ENCODE measurements around the gene PAMR1.

The PAMR1 gene

DNA sequence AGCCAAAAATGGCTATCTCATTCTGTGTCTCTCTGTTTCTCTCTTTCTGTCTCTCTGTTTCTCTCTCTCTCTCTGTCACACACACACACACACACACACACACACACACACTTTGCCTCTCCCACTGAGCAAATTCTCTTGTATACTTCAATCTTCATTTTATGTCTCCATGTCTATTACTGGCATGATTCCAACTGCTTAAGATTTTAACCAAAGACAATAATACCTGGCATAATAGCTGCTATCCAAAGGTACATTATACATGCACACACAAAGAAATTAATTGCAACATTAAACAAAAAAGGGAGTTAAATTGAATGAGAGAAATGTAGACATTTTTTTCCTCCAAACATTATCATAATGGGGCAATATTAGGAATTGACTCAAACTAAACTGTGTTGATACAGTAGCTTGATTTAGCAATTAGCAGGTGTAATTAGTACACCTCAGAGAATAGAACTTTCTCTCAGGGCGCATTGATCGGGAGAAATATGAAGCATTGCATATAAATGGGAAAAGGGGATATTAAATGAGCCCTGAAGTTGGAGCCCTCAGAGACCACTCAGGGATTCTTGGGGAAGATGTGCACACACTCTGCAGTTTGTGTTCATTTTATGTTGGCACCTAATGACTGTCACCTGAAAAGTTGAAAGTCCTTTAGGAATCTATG, 88.7 kb downstream of the PAMR1 start:
- DNase-seq (ENCODE audit: low spot score): no peak

DNA sequence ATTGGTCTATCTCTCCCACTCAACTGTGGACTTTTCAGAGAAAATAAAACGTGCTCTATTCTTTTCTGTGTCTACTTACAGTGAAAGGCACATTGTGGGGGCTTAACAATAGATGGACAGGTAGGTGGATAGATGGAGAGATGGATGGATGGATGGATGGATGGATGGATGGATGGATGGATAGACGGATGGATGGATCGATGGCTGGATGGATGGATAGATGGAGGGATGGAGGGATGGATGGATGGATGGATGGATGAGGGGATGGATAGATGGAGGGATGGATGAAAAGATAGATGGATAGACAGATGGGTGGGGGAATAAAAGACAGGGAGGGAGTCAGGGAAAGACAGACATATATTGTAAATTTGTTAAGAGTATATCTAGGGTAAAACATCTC, 91.8 kb downstream of the PAMR1 start:
- no peak for DNase-seq (ENCODE audit: low spot score)

DNA sequence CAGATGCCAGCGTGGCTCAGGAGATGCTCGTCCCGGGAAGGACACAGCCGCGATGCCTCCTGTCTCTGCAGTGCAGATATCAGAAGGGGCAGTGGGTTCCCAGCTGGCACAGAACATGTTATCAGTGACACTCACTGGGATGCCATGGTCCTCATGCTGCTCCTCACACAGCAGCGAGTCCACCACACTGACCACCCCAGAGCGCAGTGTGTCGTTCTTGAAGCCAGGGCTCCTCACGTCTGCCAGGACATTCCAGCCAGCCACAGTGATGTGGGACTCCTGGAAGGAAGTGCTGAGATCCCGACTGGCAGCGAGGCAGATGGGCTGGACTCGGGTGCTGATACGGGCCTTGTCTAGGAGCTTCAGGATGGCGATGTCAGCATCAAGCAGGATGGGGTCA, 93.0 kb downstream of the PAMR1 start:
- DNase-seq (ENCODE audit: low spot score): no peak

DNA sequence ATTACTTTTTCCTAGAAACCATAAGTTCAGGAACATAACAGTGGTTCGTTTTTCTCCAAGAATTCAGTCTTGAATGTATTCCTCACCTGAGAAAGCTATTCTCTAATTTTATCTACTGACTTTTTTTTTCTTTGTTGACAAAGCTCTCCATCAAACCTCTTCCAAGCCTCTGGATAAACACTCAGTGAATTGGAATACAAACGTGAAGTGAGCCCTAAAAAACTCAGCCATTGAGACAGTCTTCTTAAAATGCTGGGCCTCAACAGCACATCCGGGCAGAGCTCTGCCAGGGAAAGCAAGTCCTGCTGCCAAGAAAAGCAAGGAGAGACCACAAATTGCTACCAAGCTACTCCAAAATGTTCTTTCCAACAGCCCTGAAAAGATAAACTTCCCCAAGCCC, 98.3 kb downstream of the PAMR1 start:
- no peak for DNase-seq (ENCODE audit: low spot score)

DNA sequence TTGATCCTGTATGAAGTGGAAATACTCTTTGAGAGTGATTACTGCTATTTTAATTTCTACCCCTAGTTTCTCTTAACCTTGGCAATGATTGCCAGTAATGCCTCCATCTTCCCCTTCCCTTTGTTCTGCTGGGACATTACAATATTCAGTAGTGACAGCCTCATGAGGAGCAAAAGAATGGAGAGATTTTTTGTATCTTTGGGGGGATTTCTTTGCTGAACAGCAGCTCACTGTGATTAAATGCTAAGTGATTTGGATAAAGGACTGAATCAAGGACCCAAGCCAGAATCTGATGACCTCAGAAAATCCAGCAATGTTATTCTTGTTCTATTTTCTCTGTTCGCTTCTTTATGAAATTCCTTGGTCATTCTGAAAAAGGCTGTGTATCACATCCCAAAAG, 99.1 kb downstream of the PAMR1 start:
- no peak for DNase-seq (ENCODE audit: low spot score)

DNA sequence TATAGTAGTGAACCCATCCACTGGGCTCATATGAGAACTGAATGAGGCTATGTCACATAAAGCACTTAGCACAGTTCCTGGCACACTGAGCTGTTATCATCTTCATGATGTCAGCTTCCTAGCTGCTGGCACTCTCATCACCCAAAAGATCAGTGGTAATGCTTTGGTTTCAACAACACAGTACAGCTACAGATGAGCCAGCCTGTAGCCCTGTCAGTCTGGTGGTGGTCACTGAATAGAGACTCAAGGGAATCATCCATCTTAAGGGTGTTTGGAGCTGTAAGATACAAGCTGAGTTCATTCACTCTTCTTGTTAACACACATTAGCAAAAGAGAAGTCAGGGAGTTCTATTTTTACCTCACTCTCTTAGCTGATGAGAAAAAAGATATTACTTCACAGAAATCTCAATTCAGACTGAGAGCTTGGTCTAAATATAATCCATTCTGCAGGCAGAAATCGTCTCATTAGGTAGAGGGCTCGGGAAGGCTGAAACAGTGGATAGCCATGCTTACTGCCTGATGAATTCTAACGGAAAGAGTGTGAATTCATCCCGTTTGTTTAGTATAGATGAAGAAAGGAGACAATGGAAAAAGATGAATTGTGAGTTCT, 99.7 kb downstream of the PAMR1 start:
- no peak for DNase-seq (ENCODE audit: low spot score)

DNA sequence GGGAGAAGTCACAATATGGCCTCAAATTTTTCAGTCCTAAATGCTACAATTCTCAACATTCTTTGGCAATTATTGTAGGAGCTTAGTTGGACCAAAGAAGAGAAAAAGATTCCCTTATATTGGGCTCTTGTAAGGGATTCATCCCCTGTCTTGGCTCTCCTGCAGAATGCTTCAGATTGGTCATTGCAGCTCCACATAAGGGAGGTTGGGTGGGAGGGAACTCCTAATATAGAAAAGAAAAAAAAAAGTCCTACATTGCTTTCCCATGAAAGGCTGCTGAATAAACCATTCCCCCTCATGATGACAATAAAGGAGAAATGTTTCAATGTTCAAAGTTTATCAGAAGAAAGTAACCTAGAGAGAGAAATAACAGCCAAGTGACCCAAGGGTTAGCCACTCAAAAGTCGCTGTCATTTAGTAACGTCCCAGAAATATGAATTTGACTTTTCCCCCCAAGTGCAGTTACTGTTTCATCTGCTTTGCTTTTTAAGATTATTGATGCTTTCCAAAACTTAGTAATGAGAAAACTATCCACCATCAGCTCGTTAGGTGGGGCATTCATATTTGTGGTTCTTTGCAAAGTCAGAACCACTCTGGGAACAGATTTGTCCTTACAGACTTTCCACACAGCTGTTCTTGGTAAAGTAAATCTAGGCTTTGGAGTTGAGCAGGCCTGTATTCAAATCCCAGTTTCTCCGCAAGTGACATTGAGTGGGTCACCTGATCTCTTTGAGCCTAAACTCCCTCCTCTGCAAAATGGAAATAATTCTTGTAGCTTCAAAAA, 101.1 kb downstream of the PAMR1 start:
- no peak for DNase-seq (ENCODE audit: low spot score)

DNA sequence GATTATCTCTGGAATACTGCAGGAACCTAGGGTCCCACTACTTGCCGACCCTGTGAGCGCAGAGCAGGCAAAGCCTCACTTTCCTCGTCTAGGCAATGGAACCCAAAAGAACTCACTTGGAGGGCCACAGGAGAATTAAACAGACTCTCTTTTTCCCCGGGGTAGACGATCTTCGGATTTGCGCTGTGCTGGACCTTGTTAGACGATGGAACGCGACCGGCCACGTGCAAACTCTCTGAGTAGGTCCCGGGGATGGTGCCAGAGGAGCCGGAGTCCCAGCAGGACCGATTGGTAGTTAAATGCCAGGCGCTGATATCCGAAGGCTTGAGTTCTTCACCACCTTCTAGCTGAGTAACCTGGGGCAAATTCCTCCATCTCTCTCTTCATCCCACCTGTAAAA, 105.0 kb downstream of the PAMR1 start:
- no peak for DNase-seq (ENCODE audit: low spot score)

DNA sequence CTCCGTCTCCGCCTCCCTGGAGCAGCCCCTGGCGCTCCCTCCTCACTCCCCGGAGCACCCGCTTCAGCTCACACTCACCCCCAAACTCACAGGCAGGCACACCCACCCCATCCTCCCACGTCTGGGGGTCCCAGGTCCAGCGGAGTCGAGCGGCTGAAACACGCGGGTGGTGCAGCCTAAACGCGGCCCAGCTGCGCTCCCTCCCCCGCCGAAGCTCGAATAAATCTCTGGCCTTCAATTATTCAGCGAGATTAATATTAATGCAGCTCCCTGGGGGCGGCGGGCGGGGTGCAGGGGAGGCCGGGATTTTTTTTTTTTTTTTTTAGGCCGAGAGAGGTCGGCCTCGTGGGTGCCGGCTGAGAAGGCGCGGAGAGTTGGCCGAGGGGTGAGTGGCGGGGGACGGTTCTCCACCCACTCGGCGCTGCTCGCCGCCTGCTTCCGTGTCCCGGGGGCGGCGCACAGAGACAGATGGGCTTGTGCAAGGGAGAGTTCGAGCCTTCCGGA, 105.5 kb downstream of the PAMR1 start:
- DNase-seq (ENCODE audit: low spot score): no peak

DNA sequence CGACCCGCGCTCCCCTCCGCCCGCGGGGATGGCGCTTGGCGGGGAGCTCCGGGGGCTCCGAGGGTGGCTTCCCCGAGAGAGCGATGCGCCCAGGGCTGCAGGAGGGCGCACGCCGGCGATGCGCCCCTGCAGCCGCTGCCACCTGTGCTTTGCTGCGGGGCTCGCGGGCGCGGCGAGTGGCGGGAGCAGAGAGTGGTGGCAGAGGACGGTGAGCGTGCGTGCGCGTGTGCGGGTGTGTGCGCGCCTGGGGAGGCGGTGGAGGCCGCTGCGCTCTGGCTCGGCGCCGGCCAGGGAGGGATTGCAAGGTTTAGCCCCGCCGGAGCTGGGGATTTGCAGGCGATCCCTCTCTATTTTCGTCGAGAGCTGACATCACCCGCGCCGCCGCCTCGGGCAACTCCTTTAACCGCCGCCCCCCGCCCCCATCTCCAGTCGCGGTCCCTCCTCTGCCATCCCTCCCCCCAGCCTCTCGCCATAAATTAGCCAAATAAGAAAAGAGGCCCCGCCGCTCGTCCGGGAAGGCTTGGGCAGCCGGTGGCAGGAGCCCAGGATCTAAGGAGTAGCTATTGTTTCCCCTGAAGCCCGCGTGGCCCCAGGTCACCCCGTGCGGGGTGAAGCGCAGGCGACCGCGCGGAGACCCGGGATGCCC, 106.1 kb downstream of the PAMR1 start, which contains the start of gene SLC1A2:
Gene SLC1A2, minus strand, starts transcription at position 375 of the 646 bp plus-strand sequence. CDS start 592 bp downstream, outside the sequence.
- DNase-seq (ENCODE audit: low spot score): no peak

DNA sequence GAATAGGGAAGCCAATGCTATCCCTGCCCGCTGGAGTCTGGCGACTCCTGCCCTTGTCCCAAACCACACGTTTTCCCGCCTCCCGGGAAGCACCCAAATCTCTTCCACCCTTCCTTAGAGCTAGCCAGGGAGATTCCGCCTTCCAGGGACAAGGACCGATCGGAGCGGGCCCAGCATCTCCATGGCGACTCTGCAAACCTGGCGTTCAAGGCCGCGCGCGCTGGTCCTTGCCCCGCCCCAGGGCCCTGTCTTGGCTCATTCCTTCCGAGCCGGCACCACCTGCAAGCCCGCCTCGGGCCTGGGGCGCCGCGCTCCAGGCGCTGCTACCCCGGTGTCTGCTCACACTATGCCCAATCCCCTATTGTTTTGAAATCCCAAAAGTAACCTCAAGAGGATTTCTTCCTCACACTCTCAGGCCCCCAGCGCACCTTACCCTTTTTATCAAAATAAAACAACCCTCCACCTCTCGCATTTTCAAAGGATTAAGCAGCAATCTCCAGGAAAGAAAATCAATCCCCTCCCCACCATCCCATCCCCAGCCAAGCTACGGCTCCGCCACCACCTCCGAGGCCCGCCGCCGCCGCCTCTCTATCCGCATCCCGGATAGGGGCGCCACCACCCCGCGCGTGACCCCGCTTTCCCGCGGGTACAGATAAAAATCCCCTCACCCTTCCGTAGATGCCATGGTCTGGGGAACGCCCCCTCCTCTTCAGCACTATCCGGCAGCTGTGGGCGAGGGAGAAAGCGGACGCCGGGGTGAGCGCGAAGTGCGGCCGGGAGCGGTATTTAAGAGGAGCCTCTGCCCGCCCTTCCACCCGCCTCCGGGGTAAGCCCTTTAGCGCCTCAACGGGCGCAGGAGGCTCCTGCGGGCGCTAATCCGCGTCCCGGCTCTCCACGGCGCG, 106.9 kb downstream of the PAMR1 start:
- no peak for DNase-seq (ENCODE audit: low spot score)

DNA sequence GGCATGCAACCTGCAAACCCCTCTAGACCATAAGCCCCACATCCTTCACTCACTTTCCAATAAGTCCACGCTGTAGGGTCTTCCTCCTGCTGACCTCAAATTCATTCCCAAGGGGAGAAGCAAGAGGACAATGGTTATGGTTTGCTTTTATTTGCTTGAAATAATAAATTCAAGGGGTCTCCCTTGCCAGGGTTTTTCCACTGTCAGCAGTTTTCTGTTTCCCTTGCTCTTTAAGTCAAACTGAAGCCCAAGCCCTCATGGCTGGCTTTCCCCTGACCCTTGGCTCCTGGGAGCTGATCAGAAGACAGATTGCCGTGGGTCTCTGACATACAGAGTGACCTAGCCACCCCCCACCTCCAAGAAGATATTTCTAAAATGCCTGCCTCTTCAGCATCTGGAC, 109.9 kb downstream of the PAMR1 start:
- no peak for DNase-seq (ENCODE audit: low spot score)

DNA sequence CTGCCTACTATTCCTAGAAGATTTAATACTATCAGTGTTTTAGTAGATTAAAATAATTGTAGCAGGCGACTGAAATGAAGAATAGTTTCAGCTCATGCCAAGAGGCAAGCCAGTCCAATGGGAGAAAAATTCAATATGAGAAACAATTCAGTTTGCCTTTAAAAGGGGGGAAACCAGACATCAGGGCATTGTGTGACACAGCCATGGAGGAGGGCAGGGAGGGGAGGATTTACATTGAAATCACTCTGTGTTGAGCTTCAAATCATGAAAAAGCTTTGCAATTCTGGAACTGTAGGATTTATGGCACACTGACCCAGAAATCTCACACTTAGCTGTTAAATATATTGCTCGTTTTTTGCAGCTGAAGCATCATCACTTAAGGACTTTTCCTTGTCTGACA, 110.6 kb downstream of the PAMR1 start:
- no peak for DNase-seq (ENCODE audit: low spot score)

DNA sequence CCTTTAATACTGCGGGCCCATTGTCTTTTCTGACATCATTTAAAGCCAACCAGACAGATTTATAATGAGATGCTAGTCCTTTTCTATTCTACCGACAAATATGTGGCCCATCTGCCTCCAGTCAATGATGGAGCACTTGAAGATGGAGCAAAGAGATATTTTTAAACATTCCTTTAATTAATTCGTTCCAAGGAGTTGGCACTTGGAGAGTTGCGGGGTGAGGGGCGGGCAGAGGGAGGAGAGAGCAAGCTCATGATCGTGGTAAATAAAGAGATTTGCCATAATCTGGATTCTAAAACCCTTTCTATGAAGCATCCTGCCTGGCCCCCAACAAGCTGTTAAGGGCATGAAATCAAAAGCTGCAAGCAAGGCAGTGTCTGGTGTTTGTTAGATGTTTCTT, 111.1 kb downstream of the PAMR1 start:
- DNase-seq (ENCODE audit: low spot score): no peak

DNA sequence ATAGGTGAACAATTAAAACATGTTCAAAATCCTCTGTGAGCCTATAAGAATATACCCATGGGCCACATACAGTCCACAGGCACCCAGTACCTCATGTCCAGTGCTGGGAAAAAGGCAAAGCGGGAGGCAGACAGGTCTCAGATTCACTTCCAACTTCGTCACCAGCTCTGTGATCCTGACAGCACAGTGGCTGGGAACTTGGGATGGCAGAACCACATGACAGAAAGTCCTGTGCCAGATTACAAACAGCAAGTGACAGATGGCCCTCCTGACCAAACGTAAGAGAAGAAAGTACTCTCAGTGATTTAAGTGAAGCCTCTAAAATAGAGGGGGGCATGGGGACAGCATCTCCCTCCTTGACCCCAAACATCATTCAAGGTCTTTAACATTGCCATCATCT, 111.8 kb downstream of the PAMR1 start:
- DNase-seq (ENCODE audit: low spot score): no peak

DNA sequence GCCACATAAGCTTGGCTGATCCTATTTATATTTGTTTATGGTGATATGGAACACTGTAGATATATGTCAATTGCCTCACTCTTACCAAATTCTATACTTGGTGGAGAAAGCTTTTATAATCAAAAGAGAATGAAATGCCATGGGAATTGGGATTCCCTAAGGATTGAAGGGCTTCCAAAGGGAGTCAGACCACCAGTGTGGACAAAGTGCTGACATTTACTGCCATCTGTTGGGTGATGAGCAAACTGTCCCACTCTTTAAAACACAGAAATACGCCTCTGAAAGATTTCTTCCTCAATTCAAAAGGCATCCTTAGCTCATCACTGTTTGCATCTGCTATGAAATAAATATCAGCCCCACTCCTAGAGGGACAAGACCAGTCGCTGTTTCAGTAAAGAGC, 113.1 kb downstream of the PAMR1 start:
- DNase-seq (ENCODE audit: low spot score): no peak

DNA sequence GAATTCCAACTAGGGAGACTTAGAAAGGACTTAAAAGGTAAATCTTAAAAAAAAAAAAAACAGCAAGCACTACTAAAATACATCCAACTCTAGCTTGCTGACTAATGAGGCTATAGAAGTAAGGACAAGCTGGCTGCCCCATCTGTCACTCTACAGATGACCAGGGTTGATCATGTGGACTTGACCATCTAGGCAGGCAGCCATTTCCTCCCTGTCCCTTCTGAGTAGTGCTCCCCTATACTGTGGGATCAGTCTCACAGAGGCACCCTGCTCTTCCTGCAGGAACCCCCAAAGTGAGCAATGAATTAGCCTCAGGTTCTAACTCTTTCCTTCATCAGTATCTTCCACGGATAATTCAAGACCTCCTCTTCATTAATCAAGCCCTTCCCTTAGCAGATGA, 118.4 kb downstream of the PAMR1 start:
- DNase-seq (ENCODE audit: low spot score): no peak

DNA sequence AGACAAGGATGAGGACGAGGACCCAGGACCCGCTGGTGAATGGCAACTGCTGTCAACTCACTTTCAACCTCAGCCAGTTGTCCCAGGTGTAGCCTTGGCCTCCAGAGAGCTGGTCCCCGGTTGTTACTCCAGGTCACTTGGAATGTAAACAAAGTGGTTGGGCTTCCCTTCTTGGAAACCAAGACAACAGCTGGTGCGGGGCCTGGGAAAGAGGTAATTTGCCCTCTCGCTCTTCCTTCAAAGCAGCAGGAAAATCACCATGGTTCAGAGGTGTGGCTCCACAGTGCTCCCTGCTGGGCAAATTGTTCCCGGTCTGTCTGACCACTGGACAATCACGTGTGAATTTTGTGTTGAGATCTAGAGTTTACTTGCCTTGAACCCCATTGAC, 121.0 kb downstream of the PAMR1 start:
- DNase-seq (ENCODE audit: low spot score): no peak

DNA sequence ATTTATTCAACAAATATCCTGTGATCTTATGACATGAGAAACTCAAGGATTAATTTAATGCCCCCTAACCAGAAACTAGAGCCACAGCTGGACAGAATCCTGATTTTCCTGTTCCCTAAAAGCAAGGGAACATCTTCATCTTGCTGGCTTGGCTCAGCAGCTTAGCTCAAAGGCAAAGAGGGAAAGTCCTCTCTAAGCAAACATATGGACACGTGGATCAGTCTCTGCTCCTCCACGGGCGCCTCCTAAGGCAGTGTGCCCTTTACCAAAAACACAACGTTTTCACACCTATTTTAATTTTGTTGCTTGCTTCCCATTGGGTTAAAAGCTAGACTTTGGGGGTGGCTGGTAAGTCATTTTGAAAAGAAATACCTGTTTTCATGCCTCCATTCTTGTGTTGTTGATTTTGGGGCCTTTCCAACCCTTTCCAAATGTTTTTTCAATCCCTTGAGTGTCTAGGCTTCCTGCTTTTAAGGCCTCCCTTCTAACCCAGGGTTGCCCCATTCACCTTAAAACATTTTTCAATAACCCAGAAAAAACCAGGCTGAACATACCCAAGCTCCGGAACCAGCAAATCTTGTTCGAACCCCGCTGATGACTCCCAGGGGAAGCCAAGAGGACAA, 121.5 kb downstream of the PAMR1 start:
- no peak for DNase-seq (ENCODE audit: low spot score)

DNA sequence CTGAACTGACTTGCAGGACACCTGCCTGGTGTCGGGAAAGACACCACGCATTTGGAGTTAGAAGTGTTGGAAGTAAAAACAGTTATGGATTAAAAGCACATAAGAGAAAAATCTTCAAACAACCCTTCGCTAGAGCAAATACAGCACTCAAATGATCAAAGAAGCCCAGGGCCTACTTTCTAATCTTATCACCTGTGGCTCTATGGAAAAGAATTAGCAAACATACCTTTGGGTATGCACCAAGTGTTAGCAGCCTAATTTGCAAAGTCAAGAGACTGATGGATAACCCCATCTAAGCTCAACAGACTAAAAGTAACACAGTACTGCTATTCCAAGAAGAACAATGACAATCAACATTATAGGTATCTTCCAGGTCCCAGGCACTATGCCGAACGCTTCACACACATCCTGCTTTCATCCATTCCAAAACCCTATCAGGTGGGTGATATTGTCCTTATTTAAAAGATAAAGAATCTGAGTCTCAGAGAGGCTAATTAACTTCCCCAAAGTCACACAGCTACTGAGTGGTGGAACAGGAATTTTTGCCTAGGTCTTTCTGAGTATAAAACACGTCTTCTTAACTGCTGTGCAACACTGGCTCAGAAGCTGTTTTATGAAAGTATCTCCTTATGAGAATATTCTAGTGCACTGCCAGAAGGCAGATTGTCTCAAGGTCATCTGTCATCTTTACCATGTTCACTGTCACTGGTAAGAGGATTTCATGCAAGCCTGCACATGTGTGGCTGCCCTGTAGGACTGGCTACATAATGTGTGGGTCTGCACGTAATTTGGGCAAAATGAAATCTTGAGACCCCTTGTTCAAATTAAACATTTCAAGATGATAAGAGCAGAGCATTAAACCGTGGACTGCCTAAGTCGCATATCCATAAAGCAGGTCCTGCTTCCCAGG, 122.4 kb downstream of the PAMR1 start:
- no peak for DNase-seq (ENCODE audit: low spot score)

Data from hematopoietic multipotent progenitor cell treated with erythropoietin and hydrocortisone succinate and interleukin-3 and kit ligand, for 17 days (in vitro differentiated cells).